ENCODE data around the gene CASP2. TPM values are rescaled to one million over a fixed set of nuclear protein-coding genes. Genes with fewer than 3 reads are reported as not detected.

Gene CASP2
- total and polyA plus RNA-seq, 2 of the 13 experiments (the other 11 are each of a cell fraction or from before 2014, with no cell fraction given) = 10.2 to 13.7 TPM

DNA sequence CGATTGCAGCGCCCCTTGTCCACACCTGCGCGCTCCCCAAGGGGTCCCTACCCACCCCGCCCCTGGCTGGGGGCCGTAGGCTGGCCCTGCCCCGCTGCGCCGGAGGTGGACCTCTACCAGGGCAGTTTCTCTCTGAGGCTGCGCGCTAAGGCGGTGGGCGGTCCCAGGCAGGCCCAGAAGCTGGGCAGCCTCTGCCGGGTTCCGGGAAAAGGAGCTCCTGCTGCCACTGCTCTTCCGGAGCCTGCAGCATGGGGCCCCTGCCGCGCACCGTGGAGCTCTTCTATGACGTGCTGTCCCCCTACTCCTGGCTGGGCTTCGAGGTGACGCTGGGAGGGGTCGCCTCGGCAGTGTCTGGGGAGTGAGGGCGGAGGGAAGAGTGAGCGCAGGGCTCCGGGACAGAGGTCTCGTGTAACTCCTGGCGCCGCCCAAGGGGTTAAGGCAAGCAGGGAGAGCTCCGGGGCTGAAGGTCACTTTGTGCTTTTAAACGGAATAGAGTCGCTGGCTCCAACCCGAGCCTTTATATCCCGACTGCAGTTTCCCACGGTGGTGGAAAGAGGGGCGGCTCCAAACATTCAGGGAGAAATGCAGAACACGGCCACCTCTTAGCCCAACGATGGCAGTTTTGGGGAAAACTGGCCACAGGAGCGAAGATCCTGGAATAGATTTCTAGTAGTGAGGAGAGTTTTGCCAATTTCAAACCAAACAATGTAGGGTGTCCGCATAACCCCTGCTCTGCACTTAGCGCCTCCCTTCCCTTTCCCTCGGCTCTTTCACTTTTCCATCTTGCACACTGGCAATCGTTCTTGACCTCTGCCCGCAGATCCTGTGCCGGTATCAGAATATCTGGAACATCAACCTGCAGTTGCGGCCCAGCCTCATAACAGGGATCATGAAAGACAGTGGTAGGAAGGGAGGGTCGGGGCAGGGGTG is 24.6 kb upstream of the CASP2 start, which contains the start of gene GSTK1 (continued):
- peak; percentile 25; the same call in 1 of the 2 replicates for TF ChIP-seq PRDM10 (CRISPR knock-in tag; IDR thresholded peaks at IDR 0.05; ENCODE audit: low read depth)
- peak; percentile 68; the same call in 1 of the 2 replicates for TF ChIP-seq ZNF761 (CRISPR knock-in tag; conservative IDR thresholded peaks at IDR 0.05)
- TF ChIP-seq RCOR2 (CRISPR knock-in tag; IDR thresholded peaks at IDR 0.05) = no peak
- TF ChIP-seq, protein P1, sequence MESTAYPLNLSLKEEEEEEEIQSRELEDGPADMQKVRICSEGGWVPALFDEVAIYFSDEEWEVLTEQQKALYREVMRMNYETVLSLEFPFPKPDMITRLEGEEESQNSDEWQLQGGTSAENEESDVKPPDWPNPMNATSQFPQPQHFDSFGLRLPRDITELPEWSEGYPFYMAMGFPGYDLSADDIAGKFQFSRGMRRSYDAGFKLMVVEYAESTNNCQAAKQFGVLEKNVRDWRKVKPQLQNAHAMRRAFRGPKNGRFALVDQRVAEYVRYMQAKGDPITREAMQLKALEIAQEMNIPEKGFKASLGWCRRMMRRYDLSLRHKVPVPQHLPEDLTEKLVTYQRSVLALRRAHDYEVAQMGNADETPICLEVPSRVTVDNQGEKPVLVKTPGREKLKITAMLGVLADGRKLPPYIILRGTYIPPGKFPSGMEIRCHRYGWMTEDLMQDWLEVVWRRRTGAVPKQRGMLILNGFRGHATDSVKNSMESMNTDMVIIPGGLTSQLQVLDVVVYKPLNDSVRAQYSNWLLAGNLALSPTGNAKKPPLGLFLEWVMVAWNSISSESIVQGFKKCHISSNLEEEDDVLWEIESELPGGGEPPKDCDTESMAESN (CRISPR knock-in tag; conservative IDR thresholded peaks at IDR 0.05) = peak; percentile 93
- TF ChIP-seq ZNF768 (CRISPR knock-in tag; IDR thresholded peaks at IDR 0.05) = peak; percentile 72; the same call in 1 of the 2 replicates
- TF ChIP-seq ZNF629 (CRISPR knock-in tag; conservative IDR thresholded peaks at IDR 0.05) = peak; percentile 50; the same call in 1 of the 2 replicates
- TF ChIP-seq ARID3A (IDR thresholded peaks at IDR 0.05; ENCODE audit: low read depth, low read length) = no peak
- TF ChIP-seq, protein P2, sequence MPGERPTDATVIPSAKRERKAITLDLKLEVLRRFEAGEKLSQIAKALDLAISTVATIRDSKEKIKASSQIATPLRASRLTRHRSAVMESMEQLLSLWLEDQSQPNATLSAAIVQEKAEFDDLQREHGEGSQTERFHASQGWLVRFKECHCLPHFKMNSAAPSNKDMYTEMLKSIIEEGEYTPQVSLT (CRISPR knock-in tag; IDR thresholded peaks at IDR 0.05; ENCODE audit: borderline replicate concordance, low read depth) = no peak
- TF ChIP-seq, protein P3, sequence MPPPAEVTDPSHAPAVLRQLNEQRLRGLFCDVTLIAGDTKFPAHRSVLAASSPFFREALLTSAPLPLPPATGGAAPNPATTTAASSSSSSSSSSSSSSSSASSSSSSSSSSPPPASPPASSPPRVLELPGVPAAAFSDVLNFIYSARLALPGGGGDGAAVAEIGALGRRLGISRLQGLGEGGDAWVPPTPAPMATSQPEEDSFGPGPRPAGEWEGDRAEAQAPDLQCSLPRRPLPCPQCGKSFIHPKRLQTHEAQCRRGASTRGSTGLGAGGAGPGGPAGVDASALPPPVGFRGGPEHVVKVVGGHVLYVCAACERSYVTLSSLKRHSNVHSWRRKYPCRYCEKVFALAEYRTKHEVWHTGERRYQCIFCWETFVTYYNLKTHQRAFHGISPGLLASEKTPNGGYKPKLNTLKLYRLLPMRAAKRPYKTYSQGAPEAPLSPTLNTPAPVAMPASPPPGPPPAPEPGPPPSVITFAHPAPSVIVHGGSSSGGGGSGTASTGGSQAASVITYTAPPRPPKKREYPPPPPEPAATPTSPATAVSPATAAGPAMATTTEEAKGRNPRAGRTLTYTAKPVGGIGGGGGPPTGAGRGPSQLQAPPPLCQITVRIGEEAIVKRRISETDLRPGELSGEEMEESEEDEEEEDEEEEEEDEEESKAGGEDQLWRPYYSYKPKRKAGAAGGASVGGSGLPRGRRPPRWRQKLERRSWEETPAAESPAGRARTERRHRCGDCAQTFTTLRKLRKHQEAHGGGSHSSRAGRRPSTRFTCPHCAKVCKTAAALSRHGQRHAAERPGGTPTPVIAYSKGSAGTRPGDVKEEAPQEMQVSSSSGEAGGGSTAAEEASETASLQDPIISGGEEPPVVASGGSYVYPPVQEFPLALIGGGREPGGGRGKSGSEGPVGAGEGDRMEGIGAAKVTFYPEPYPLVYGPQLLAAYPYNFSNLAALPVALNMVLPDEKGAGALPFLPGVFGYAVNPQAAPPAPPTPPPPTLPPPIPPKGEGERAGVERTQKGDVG (CRISPR knock-in tag; IDR thresholded peaks at IDR 0.05; ENCODE audit: borderline replicate concordance) = 0 out of 2 replicates have a peak, but pooled peaks have one; percentile 51
- TF ChIP-seq ZNF501 (CRISPR knock-in tag; IDR thresholded peaks at IDR 0.05) = peak; percentile 44; the same call in 1 of the 2 replicates
- no peak for TF ChIP-seq HCFC1 (IDR thresholded peaks at IDR 0.05; ENCODE audit: low read depth, low read length)
- peak; percentile 83 for TF ChIP-seq ZBTB7A (CRISPR knock-in tag; IDR thresholded peaks at IDR 0.05)
- TF ChIP-seq, protein P4, sequence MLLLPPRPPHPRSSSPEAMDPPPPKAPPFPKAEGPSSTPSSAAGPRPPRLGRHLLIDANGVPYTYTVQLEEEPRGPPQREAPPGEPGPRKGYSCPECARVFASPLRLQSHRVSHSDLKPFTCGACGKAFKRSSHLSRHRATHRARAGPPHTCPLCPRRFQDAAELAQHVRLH (CRISPR knock-in tag; IDR thresholded peaks at IDR 0.05; ENCODE audit: borderline replicate concordance, low read depth) = peak; percentile 81
- TF ChIP-seq ZNF674 (CRISPR knock-in tag; IDR thresholded peaks at IDR 0.05; ENCODE audit: low read depth) = no peak
- peak; percentile 71; the same call in 1 of the 2 replicates for TF ChIP-seq RXRB (CRISPR knock-in tag; IDR thresholded peaks at IDR 0.05; ENCODE audit: borderline replicate concordance)
